ENCODE measurements around the gene COX5A. TPM values are rescaled to one million over a fixed set of nuclear protein-coding genes. Genes with fewer than 3 reads are reported as not detected.
A peak's percentile ranks its signal among the peaks of the same experiment; 100 is the strongest.

The COX5A gene
- total and polyA plus RNA-seq, 2 donors from 2014 or later: 150 to 701 TPM

- Histone ChIP-seq H3K36me3 (ENCODE audit: control insufficient read depth in 2 of 3, insufficient read depth in 3 of 3, low read length in 3 of 3) (no peaks in the 10 kb centered on the region), H3K27ac (ENCODE audit: low read depth in 2 of 2, low read length in 2 of 2) (no peak overlapping the region), H3K27me3 (ENCODE audit: control insufficient read depth, insufficient read depth, low read length) (no peaks in the 10 kb centered on the region), H3K9me3 (ENCODE audit: control insufficient read depth in 2 of 3, insufficient read depth in 1 of 3, low read length in 3 of 3) (peaks cover 0 to 3% (median 0%) of the 10 kb centered on the region in 3 donors), H3K4me1 (ENCODE audit: control insufficient read depth in 2 of 3, insufficient read depth in 2 of 3, low read depth in 1 of 3, low read length in 3 of 3) (no peaks in the 10 kb centered on the region), H3K9ac (ENCODE audit: low read length in 3 of 3) (no peak overlapping the region), H3K4me3 (ENCODE audit: low read length in 3 of 3) (no peak overlapping the region)
- TF ChIP-seq, protein P1, sequence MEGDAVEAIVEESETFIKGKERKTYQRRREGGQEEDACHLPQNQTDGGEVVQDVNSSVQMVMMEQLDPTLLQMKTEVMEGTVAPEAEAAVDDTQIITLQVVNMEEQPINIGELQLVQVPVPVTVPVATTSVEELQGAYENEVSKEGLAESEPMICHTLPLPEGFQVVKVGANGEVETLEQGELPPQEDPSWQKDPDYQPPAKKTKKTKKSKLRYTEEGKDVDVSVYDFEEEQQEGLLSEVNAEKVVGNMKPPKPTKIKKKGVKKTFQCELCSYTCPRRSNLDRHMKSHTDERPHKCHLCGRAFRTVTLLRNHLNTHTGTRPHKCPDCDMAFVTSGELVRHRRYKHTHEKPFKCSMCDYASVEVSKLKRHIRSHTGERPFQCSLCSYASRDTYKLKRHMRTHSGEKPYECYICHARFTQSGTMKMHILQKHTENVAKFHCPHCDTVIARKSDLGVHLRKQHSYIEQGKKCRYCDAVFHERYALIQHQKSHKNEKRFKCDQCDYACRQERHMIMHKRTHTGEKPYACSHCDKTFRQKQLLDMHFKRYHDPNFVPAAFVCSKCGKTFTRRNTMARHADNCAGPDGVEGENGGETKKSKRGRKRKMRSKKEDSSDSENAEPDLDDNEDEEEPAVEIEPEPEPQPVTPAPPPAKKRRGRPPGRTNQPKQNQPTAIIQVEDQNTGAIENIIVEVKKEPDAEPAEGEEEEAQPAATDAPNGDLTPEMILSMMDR (IDR thresholded peaks at IDR 0.05; ENCODE audit: borderline replicate concordance, extremely low read depth, insufficient read depth): no peak
- DNase-seq: no peak
- intact Hi-C loops (cut with DNase I): no loop called here
- FAIRE-seq: no peak
Observed at GRCh38 chr15:74882528-74882927, 55.3 kb downstream of the COX5A start.

- Histone ChIP-seq H3K36me3 (ENCODE audit: control insufficient read depth in 2 of 3, insufficient read depth in 3 of 3, low read length in 3 of 3) (no peaks in the 10 kb centered on the region), H3K4me3 (ENCODE audit: low read length in 3 of 3) (no peak overlapping the region), H3K9ac (ENCODE audit: low read length in 3 of 3) (no peak overlapping the region), H3K9me3 (ENCODE audit: control insufficient read depth in 2 of 3, insufficient read depth in 1 of 3, low read length in 3 of 3) (peaks cover 0 to 3% (median 0%) of the 10 kb centered on the region in 3 donors), H3K27ac (ENCODE audit: low read depth in 2 of 2, low read length in 2 of 2) (no peak overlapping the region), H3K4me1 (ENCODE audit: control insufficient read depth in 2 of 3, insufficient read depth in 2 of 3, low read depth in 1 of 3, low read length in 3 of 3) (peaks cover 0 to 3% (median 3%) of the 10 kb centered on the region in 3 donors), H3K27me3 (ENCODE audit: control insufficient read depth, insufficient read depth, low read length) (no peaks in the 10 kb centered on the region)
- intact Hi-C loops (cut with DNase I): no loop called here
- DNase-seq (no peak), FAIRE-seq (no peak)
- TF ChIP-seq, protein P1 (IDR thresholded peaks at IDR 0.05; ENCODE audit: borderline replicate concordance, extremely low read depth, insufficient read depth): no peak
Observed at GRCh38 chr15:74878273-74878672, 59.6 kb downstream of the COX5A start.

DNA sequence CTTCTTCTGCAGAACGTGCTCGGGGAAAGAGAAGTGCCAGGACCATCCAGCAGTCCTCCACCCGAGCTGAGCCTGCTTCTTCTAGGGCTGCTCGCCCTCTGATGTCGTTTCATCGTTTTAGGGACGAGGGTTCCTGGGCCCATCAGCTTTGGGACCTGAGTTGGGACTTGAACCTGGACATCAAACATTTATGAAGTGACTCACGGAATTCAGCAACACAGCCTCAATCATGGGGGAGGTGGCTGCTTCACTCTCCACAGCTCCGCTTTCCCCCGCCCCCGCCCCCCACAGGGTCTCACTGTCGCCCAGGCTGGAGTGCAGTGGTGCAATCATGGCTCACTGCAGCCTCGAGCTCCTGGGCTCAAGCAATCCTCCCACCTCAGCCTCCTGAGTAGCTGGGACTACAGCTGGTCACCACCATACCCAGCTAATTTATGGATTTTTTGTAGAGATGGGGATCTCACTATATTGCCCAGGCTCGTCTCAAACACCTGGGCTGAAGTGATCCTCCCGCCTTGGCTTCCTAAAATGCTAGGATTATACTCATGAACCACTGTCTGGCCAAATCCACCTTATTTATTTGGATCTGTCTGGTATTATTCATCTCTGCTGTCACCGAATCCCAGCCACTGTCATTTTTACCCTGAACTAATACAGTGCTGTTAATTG is 64.0 kb downstream of the COX5A start:
- TF ChIP-seq, protein P1 (IDR thresholded peaks at IDR 0.05; ENCODE audit: borderline replicate concordance, extremely low read depth, insufficient read depth): no peak
- Histone ChIP-seq H3K36me3 (ENCODE audit: control insufficient read depth in 2 of 3, insufficient read depth in 3 of 3, low read length in 3 of 3) (no peaks in the 10 kb centered on the region), H3K27ac (ENCODE audit: low read depth in 2 of 2, low read length in 2 of 2) (no peak overlapping the region), H3K27me3 (ENCODE audit: control insufficient read depth, insufficient read depth, low read length) (no peaks in the 10 kb centered on the region), H3K9ac (ENCODE audit: low read length in 3 of 3) (peak overlapping the region; percentile 35 to 84 (median 49)), H3K4me1 (ENCODE audit: control insufficient read depth in 2 of 3, insufficient read depth in 2 of 3, low read depth in 1 of 3, low read length in 3 of 3) (peaks cover 8 to 27% (median 24%) of the 10 kb centered on the region in 3 donors), H3K4me3 (ENCODE audit: low read length in 3 of 3) (peak overlapping the region; percentile 71 to 93 (median 87)), H3K9me3 (ENCODE audit: control insufficient read depth in 2 of 3, insufficient read depth in 1 of 3, low read length in 3 of 3) (no peaks in the 10 kb centered on the region)
- intact Hi-C loops (cut with DNase I): no loop called here
- DNase-seq: peak in 1 of 5 donors; percentile 20
- no peak for FAIRE-seq
